Stimulated activated CD4-positive, alpha-beta T cell treated with anti-CD3 and anti-CD28 coated beads, Interleukin-4, amount 100 ng/mL, for 24 hours (primary cell): ENCODE results near the gene KLHL29.

Experiments used
- DNase-seq: peaks from one replicate; pipeline ENCODE4 v3.0.0-alpha.2; 2020

The KLHL29 gene

DNA sequence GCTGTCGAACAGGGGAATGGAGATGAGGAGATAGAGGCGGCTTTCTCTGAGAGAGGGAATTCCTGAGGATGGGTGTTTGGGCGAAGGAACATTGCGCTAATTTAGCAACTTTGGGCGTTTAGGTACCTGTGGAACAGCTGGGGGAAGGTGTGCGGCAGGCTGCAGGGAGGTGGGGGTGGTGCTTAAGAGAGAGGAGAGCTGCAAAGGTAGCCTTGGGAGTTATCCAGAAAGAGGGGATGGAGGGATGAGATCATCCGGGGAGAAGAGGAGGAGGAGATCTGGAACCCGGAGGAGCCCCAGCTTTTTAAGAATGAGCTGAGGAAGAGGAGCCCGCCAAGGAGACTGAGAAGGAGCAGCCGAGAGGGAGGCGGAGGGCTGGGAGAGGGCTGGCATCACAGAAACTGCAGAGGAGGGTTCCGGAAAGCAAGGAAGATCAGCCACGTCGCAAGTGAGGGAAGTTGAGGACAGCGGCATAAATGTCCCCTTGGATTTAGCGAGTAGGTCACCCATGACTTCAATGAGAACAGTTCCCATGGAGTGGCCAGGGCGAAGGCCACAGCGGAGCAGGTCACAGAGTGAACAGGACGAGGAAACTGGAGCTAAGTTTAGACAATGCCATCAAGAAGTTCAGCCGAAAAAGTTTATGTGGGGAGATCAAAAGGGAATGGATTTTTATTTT is 174.7 kb downstream of the KLHL29 start:
- DNase-seq: no peak

- no peak for DNase-seq
Measured at GRCh38 chr2:23561088-23561487, 176.1 kb downstream of the KLHL29 start.

GRCh38 chr2:23561544-23561943 is 176.6 kb downstream of the KLHL29 start:
- no peak for DNase-seq

DNA sequence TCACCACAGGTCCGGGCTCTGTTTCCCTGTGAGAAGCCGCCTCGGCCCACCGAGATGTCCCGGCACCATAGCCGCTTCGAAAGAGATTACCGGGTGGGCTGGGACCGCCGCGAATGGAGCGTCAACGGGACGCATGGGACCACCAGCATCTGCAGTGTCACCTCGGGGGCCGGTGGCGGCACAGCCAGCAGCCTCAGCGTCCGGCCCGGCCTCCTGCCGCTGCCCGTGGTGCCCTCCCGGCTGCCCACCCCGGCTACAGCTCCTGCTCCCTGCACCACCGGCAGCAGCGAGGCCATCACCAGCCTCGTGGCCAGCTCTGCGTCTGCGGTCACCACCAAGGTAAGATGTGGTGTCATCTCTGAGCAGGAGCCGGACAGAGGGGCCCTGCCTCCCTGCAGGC is 177.2 kb downstream of the KLHL29 start:
- no peak for DNase-seq

GRCh38 chr2:23563151-23563550 is 178.2 kb downstream of the KLHL29 start:
- no peak for DNase-seq

GRCh38 chr2:23563673-23564614 is 179.0 kb downstream of the KLHL29 start:
- no peak for DNase-seq

DNA sequence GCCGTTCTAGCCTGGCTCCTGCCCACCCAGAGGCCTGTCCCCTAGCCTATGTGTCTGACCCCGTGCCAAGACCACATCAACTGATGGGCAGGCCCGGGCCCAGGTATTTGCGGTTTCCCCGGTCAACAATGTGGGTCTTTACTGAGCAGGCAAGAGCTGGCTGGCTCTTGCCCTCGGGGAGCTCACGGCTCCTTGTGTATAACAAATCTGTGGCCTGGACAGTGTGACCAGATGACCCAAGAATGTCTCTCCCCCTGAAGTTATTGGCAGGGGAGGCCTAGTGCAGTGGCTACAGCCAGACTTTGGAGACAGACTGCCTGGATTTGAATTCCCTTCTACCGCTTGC is 179.6 kb downstream of the KLHL29 start:
- DNase-seq: no peak

DNA sequence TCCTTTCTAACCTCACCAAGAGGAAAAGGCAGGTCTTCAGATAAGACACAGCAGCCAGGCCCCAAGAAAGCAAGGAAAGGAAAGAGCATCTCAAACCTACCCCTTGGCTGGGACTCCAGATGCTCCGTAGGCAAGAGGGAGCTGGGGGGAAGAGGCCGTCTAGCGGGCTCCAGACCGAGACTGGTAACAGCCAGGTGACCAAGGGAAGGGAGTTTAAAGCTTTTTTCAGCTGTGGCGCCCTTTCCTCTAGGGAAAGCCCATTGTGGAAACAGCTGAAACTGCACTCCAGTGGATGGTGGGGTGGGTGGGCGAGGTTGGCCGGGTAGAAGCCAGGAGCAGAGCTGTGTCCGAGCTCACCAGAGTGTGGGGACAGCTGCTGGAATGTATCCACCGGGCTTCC is 180.4 kb downstream of the KLHL29 start:
- DNase-seq: no peak

DNA sequence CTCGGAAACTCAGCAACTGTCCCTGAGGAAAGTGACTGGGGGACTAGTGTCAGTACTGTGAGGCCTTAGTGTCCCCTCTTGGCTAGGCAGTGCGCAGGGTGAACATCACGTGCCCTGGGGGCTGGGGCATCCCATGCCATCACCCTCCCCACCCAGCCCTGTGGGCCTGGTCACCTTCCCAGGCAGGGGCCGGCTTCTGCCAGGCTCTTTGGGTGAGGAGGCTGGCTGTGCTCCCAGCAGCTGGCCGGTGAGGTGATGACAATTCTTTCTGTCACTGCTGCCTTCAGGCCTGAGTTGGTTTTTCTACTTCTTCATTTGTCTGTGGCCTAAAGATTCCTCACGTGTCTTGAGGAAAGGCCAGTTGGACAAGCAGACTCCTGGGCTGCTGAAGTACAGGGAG is 180.8 kb downstream of the KLHL29 start:
- DNase-seq: no peak

DNA sequence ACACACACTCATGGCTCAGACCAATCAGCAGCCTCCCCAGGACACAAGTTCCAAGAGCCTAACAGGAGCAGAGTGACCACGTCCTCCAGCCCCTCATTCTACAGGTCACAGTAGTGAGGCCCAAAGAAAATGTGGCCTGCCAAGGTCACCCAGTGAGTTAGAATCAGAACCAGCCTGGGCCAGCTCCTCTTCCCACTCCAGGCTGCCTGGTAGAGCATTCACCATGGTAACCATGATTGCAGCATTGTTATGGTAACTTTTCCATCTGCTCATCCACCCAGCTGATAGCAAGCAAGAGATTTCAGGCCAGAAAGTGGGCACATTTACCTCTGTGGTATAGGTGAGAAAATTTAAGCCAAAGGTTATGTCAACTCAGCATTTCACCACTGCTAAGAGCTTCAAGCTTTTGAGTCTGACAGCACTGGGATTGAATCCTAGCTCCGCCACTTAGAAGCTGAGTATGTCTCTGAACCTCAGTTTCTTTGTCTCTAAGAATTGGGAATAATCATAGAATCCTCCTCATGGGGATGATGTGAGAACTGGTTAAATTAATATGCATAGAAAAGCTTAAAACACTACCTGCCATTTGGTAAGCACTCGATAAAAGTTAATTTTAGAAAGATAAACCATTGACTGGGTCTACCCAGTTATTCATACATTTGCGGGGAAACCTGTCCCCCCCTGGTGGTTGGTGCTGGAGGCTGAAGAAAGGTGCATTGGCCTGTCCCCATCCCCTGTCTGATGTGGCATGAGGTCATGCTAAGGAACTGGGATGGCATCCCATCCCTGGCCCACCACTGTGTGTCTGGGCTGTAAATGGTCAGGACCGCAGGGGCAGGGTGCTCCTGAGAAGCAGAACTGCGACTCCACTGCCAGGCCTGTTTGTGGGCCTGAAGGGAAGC is 181.5 kb downstream of the KLHL29 start:
- no peak for DNase-seq

DNA sequence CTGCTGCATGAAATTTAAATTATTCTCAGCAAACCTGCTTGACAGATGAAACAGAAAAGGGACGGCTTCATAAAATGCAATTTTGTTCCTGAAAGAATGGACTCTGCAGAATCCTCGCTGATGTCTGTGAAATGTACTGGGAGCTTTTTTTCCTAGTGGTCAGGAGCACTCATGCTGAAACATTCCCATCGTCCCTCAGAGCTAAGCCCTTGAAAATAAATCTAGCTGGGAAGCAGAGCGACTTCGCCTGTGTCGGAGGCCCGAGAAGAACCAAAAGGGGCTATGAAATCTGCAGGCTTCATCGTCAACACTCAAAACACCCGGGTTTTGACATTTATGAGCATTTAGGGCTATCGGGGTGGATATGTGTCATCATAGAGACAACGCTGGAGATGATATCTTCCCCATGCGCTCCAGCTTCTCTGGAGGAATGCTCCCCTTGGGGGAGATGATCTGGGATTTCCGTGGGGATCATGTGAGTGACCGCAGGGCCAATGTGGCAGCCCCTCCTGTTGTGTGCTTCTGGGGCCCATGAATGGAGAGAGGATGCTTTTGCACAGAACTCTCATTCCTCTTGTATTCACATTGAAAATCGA is 182.3 kb downstream of the KLHL29 start:
- no peak for DNase-seq

DNA sequence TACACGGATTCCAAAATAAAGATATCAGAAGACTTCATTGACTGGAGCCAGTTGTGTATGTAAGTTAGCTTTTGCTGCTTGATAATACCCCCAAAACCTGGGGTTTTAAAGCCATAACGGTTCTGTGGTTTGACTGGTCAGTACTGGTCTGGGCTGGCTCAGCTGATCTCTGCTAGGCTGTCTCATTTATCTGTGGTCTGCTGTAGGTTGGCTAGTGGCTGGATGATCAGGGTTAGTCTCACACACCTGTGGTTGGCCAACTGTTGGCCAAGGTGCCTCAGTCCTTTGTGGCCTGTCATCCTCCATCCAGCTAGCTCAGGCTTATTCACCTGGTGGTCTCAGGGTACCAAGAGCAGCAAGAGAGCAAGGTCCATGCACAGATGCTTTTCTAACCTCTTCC is 183.2 kb downstream of the KLHL29 start:
- no peak for DNase-seq

- DNase-seq: no peak
Measured at GRCh38 chr2:23568626-23569190, 183.7 kb downstream of the KLHL29 start.

- DNase-seq: no peak
Measured at GRCh38 chr2:23569761-23570365, 184.9 kb downstream of the KLHL29 start.

GRCh38 chr2:23571085-23571484 is 186.1 kb downstream of the KLHL29 start:
- no peak for DNase-seq

GRCh38 chr2:23571527-23572282 is 186.7 kb downstream of the KLHL29 start:
- no peak for DNase-seq

- no peak for DNase-seq
Measured at GRCh38 chr2:23574919-23575654, 190.1 kb downstream of the KLHL29 start.

- DNase-seq: no peak
Measured at GRCh38 chr2:23578964-23579671, 194.1 kb downstream of the KLHL29 start.

DNA sequence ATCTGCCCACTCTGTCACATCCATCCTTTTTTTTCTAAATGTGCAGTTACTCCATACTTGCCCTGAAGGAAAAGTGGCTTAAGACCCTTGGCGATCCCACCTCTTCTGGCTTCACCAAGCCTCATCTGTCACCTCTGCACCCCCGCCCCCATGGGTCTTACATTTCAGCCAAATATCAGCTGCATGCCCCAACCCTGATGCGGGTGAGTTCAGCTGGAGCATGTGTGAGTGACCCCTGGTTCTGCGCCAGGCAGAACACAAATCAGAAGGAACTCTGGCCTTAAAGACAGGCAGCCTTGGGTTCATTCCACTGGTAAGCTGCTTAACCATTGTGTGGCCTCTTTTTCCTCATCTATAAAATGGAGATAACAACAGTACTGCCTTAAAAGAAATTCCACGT is 194.7 kb downstream of the KLHL29 start:
- no peak for DNase-seq

DNA sequence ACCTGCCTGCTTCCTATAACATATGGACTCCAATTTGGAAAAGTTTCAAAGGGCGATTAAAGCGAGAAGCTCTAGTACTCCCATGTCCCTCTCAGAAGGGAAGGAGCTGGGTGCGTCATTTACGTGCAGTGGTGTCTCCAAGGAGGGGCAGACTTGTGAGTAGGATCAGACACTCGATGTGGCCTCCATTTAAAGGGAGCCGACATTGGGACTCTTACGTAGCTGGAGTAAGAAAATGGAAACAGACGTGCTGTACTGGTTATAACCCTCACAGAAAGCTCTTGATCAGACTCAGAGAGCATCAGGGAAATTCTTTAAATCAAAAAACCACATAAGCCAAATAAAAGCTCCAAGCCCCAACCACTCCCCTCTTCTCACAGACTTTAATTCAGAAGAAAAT is 198.5 kb downstream of the KLHL29 start:
- no peak for DNase-seq
